ENCODE results near the gene IER5L.

- TF ChIP-seq MXI1 (IDR thresholded peaks at IDR 0.05; ENCODE audit: low read depth, low read length), result no peak
- no peak for TF ChIP-seq CTCF (IDR thresholded peaks at IDR 0.05)
- TF ChIP-seq EP300 (IDR thresholded peaks at IDR 0.05; ENCODE audit: borderline replicate concordance in 1 of 2, low read depth in 1 of 2, low read length in 1 of 2), result no peak
- TF ChIP-seq JUND (IDR thresholded peaks at IDR 0.05), result no peak
- no peak for TF ChIP-seq REST (IDR thresholded peaks at IDR 0.05; ENCODE audit: low read depth, low read length)
- TF ChIP-seq SIN3A (IDR thresholded peaks at IDR 0.05; ENCODE audit: borderline replicate concordance, low read depth, low read length), result no peak
- TF ChIP-seq, protein P1, sequence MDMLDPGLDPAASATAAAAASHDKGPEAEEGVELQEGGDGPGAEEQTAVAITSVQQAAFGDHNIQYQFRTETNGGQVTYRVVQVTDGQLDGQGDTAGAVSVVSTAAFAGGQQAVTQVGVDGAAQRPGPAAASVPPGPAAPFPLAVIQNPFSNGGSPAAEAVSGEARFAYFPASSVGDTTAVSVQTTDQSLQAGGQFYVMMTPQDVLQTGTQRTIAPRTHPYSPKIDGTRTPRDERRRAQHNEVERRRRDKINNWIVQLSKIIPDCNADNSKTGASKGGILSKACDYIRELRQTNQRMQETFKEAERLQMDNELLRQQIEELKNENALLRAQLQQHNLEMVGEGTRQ (IDR thresholded peaks at IDR 0.05; ENCODE audit: borderline replicate concordance, low read depth, low read length), result no peak
- TF ChIP-seq, protein P2, sequence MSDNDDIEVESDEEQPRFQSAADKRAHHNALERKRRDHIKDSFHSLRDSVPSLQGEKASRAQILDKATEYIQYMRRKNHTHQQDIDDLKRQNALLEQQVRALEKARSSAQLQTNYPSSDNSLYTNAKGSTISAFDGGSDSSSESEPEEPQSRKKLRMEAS (IDR thresholded peaks at IDR 0.05; ENCODE audit: low read depth), result no peak
- TF ChIP-seq, protein P3, sequence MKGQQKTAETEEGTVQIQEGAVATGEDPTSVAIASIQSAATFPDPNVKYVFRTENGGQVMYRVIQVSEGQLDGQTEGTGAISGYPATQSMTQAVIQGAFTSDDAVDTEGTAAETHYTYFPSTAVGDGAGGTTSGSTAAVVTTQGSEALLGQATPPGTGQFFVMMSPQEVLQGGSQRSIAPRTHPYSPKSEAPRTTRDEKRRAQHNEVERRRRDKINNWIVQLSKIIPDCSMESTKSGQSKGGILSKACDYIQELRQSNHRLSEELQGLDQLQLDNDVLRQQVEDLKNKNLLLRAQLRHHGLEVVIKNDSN (IDR thresholded peaks at IDR 0.05; ENCODE audit: borderline replicate concordance, low read depth), result no peak
- no peak for TF ChIP-seq POLR2AphosphoS5 (IDR thresholded peaks at IDR 0.05; ENCODE audit: low read depth, low read length)
- TF ChIP-seq EZH2phosphoT487 (IDR thresholded peaks at IDR 0.05; ENCODE audit: borderline replicate concordance, low read depth), result no peak
- TF ChIP-seq SMC3 (IDR thresholded peaks at IDR 0.05; ENCODE audit: low read depth, low read length), result no peak
- no peak for TF ChIP-seq RAD21 (IDR thresholded peaks at IDR 0.05; ENCODE audit: low read length)
- TF ChIP-seq YY1 (IDR thresholded peaks at IDR 0.05; ENCODE audit: low read depth), result no peak
Measured at GRCh38 chr9:129201866-129202265, 23.8 kb upstream of the IER5L start.

All from SK-N-SH (cell line).